HG02970 (cell line): Measurements from ENCODE around the gene BTRC.
A peak's percentile ranks its signal among the peaks of the same experiment; 100 is the strongest.
"Not testable (repeated sequence)": the region's sequence is repeated elsewhere in the genome, so short reads cannot be mapped to it uniquely, and the experiment has no call there.

Experiments used
- ATAC-seq: cut with Tn5 transposase; IDR thresholded peaks from one replicate; pipeline ENCODE4 v1.9.1; 2021; ENCODE audit warnings: mild to moderate bottlenecking, moderate library complexity, moderate number of reproducible peaks; ENCODE audit not compliant: unreplicated experiment, low FRiP score

The BTRC gene

GRCh38 chr10:101577121-101577871 lies 223.3 kb downstream of the BTRC start:
- no peak for ATAC-seq

DNA sequence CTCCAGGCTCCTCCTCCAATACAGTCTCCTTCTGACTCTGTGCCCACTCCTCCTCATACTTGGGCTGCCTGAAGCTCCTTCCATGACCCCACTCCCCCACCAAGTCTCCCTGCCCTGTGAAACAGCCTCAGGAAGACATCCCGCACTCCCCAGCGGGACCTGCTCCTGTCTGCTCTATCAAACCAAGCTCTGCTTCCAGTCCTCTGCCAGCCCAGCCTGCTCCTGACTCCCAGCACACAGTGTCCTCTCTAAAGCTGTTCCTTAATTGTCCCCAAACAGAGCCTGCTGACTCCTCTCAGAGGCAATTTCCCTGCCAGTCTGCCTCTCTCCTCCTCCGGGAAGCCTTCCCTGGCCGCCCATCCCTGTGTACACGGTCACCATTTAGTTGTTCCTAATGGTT lies 224.2 kb downstream of the BTRC start:
- no peak for ATAC-seq

DNA sequence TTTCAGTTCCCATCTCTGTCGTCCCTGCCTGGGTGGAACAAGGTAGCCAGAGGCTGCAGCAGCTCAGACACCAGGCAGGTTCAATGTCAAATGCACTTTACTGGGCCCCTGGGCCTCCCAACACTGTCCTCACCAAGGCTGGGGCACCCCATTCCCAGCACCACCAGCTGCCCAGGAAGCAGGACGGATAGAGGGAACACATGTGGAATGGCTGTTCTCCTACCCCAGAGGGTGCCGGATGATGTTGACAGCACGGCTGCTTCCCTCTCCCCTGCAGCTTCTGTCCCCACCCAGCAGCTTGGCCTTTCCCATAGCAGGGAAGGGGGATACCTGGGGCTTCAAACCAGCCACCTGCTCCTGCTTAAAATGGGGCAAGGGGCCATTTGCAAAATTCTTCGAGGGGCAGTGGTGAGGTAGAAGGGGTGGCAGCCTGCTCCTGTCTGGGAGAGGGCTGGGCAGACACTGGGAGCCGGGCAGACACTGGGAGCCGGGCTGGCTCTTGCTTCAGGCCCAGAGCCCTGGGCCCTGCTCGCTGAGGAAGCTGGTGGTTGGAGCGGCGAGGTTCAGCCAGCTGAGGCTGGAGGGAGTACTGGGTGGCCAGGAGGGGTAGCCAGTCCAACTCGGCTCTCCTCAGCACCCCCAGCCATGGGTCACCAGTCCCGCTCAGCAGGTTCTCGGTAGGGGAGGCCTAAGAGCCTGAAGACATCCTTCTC lies 225.0 kb downstream of the BTRC start:
- no peak for ATAC-seq

DNA sequence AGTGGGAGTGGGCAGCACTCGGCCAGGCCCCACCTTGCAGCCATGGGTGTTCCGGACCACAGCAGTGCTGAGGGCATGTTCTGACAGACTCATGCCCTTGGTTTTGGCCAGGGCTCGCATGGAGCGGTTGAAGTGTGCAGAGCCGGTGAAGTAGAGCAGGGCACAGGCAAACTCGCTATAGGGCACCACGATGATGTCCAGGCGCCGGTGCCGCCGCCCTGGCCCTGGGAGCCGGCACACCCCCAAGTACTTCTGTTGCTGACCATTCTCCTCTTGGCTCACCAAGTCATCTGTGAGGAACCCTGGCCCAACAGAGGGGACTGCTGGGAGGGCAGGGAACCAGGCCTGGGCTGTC lies 225.5 kb downstream of the BTRC start:
- ATAC-seq = no peak

DNA sequence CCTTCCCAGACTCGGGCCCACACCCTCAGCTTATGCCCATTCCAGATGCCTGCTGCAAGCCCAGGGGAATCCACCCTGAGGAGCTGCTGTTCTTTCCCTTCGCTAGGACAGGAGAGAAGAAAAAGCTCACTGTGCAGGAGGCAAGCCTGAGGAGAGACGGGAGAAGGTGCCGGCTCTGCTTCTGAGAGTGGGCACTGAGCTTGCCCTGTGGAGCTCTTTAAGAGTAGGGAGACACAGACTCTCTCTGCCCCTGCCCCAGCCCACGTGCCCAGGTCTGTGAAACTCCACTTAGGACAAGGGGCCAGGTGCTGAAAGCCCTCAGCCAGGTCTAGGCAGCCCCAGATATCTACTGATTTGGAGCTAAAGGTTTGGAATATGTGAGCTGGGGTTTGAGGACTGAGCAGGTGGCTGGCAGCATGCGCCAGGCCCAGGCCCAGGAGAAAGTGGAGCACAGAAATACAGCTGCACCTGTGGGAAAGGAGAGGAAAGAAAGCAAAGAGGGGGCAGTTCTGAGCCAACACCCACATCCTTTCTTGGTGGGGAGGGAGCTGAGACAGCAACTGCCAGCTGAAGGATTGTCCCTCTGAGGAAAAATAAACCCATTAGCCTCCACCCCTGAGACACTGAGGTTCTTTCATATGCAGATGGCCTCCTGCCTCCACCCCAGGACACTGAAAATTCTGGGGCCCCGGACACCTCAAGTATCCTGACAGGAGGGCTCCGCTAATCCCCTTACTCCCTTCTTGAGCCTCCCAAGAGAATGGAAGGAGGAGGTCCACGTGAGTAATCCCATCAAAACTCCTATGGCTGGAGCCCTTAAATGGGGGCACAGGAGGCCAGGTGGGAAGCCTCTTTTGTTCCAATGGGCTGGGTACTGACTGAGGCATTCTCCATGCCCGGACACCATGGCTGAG lies 226.8 kb downstream of the BTRC start:
- no peak for ATAC-seq

DNA sequence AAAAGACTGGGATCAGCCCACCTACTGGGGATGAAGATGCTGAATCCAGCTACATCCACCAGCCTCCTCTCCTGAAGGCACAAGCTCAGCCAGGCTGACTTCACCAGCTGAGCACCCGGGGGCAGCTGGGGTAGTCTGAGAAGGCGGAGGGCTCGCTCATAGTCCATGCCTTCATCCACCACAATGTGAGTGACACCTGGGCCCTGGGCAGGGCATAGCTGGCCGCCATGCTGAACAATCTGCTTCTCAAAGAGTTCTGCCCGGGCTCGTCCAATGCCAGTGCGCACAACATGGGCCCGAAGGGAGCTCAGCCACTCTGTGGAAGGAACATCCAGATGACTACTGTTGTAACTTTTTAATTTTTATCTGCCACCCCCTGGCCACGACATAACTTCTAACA lies 231.9 kb downstream of the BTRC start:
- ATAC-seq = no peak

DNA sequence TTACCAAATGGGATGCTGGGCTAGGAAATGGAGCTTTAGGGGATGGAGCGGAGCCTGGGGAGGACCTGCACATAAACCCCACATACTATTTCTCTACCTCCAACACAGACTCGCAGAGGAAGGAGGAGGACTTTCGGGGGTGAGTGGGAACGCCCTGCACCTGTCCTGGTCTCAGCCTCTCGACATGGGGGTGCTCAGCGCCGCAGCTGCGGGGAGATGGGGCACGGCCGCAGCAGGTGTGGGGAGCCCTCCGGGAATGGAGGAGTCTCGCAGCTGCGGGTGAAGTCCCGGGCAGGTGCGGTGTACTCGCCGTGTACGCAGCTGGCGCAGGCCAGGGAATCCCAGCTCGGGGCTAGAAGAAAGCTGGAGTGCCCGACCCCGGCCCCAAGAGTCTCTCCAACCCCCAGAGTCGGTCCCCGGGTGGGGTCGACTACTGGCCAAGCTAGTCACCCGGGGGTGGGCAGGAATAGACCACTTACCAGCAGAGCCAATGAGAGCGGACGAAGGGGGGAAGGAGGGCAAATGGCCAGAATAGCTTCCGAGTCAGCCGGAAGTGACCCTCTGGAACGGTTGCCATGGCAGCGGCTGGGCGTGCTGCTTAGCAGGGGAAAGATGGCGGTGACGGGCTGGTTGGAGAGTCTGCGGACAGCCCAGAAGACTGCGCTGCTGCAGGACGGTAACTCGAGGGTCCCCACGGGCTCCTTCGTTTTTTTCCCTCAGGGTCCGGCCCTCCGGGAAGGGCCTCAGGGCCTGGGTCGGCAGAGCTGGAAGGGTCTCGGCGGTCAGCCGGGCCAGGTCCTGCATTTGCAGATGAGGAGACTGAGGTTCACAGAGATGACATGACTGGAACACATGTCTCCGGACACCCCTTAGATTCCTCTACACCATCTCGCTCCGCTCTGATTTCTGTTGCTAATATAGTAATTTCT lies 234.0 kb downstream of the BTRC start, which contains the start of the genes DPCD and POLL:
Gene DPCD, plus strand, starts transcription at position 597 of the 929 bp plus-strand sequence. Its CDS starts 16 bp downstream, at position 613.
Gene POLL, minus strand, starts transcription at position 533 of the 929 bp plus-strand sequence. CDS start 897 bp downstream, outside the sequence.
- peak; percentile 82 for ATAC-seq

- ATAC-seq = no peak
Measured at GRCh38 chr10:101588879-101589278, 234.9 kb downstream of the BTRC start.

DNA sequence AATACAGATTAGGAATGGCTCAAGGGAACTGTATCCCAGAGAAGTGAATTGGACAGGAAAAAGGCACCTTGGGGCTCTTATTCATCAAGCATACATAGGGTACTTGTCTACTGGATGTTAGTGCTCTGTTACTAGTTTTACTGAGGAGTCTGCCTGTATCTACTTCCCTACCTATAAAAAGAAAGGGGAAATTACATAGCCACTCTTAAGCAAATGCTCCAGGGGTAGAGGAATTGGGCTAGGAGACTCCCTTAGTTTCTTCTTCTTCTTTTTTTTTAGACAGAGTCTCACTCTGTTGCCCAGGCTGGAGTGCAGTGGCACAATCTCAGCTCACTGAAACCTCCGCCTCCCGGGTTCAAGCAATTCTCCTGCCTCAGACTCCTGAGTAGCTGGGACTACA lies 239.4 kb downstream of the BTRC start:
- ATAC-seq = not testable (repeated sequence)

DNA sequence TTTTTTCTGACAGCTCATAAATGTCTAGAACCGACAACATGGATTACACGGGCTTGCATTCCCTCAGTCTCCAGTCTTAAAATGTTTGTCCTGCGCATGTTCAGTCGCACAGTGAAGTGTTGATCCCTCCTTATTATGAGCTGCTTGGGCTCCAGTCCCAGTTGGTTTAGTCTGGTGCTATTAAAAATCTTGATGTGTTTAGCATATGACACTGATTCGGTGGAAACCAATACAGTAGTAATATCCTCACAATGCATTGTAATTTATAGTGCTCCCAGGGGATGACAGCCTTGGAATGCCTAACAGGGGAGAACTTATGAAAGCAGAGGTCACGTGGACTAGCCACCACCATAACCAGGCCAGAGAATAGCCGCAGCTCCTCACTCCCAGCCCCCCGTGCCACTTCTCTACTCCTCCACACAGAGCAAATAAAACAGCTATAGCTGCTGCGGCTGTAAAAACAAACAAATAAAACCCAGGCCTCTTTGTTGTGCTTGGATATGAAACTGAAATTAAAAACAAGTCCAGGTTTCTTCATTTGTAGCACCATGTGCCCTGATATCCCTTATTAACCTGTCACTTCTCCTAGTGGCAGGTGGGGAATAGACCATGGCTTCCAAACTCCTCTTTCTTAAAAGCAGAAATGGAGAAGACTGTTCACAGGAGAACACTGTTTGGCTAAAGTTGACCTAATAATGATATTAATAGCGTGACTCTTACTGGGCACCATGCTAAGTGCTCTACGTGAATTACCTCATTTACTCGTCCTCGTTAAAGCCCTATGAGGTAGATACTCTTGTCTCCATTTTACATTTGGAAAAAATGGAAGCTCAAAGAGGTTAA lies 241.8 kb downstream of the BTRC start:
- no peak for ATAC-seq

GRCh38 chr10:101597091-101597900 lies 243.3 kb downstream of the BTRC start:
- no peak for ATAC-seq

- no peak for ATAC-seq
Measured at GRCh38 chr10:101601541-101601940, 247.6 kb downstream of the BTRC start.

DNA sequence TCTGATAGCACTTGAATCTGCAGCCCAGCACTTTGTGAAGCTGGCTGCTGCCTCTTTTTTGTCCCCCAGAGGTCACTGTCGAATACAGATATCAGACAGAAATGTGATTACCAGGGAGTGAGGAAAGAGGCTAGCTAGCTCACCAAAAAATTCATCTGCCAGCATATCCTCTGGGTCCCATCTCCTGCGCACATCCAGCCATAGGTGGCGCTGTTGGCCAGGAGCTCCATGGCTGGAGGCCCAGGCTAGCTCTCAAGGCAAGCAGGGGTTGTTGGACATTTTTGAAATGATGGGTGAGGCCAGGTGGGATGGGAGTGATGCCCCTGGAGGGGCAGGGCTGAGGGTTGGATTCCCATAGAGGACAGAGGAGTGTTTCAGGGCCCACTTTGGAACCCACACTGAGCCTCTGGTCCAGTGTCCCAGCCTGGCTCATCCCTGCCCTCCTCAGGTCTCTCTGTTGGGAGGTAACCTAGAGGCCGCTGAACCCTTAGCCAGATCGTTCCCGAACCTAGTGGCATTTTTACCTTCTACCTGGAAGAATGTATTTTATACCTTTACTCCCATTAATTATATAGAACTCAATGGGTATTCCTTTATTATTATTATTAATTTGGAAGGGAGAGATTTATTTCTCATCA lies 248.9 kb downstream of the BTRC start:
- ATAC-seq = no peak
